Stimulated activated CD8-positive, alpha-beta memory T cell treated with anti-CD3 and anti-CD28 coated beads, Interleukin-4, amount 100 ng/mL, for 48 hours (primary cell): Measurements from ENCODE around the gene ADCY3.

Source experiments
- DNase-seq: peaks from one replicate; pipeline ENCODE4 v3.0.0-alpha.2; 2020

The ADCY3 gene

DNA sequence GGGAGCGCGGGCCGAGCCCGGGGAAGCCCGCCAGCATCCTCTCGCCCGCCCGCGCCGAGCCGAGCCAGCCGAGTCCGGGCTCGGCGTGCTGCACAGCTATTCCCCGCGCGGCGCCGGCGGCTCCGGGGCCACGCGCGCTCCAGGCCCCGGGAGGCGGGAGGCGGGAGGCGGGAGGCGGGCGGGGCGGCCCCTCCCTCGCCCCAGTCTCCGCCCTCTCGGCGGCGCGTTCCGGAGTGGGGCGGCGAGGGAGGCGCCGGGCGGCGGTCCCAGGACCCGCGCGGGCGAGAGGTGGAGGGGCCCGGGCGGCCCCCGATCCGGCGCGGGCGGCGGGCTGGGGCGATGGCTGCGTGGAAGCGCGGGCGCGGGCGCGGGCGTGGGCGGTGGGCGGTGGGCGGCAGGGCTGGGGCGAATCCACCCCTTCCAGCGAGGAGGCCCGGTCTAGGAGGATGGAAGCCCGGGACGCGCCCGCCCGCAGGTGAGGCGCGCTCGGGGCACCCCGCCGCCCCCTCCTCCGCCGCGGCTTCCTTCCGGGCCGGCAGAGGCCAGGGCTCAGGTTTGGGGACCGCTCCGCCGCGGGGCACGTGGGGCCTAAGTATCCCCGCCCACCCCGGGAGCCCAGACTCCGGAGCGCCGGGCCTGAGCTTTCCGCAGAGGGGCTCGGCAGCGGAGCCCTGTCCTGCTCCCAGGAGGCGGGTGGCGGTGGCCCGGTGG is at the start of gene ADCY3:
TSS of gene ADCY3 (minus strand) at position 140 of the 711 bp plus-strand sequence. CDS start 1,250 bp downstream, outside the sequence.
- DNase-seq, result peak; percentile 78

DNA sequence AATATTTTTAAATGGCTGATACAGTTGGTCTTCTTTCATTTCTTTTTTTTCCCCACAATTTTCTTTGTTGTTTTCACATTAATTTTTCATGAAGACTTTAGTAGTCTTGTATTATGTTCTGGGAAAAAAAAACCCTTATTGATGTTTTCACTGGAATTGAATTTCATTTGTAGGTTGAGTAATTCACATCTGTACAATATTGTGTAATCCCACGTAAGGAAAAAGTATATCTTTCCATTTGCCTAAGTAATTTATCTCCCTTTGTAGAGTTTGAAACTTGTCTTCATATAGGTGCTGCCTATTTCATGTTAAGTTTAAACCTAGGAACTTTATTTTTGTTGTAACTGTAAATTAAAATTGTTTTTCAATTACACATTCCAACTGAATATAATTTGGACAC is 49.7 kb upstream of the ADCY3 start:
- DNase-seq, result no peak

DNA sequence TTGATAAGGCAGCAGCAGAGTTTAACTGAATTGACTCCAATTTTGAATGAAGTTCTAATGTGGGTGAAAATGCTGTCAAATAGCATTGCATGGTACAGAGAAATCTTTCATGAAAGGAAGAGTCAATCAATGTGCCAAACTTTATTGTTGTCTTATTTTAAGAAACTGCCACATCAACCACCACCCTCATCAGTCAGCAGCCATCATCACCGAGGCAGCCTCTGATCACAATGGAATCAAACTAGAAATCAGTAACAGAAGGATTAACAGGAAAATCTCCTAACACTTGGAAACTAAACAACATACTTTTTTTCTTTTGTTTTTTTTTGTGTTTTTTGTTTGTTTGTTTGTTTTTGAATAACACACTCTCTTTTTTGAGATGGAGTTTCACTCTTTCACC is 41.9 kb upstream of the ADCY3 start:
- DNase-seq, result no peak

DNA sequence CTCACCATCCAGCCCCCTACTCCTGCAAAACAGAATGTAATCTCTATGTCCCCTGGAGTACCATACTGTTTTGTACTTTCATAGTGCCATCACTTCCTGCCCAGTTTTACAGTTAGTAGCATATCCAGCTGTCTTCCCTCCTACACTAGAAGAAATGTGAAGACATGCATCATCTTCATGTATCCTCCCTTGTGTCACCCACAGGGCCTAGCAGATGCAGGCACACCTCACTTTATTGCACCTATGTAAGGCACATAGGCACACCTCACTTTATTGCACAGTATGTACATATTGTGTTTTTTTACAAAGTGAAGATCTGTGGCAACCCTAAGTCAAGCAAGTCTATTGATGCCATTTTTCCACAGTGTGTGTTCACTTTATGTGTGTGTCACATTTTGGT is 39.7 kb upstream of the ADCY3 start:
- DNase-seq, result no peak

DNA sequence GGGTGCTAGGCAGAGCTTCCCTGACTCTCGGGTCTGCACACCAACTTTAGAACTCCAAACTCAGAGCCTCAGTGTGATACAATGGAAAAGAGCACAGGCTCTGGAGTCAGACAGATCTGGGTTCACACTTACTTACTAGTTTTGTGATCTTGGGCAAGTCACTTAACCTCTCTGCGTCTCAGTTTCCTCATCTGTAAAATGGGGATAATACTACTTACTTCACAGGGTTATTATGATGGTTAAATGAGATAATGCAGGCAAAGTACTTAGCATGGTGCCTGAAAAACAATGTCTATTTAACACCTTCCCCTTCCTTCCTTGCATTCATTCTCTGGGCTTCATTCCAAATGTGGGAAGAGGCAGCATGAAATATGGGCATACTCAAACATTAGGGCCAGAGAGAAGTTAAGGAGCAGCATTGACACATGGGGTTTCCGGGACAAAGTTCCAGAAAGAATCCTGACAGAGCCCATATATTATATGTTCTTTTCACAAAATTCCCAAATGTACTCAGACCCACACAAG is 38.4 kb upstream of the ADCY3 start:
- DNase-seq, result no peak

DNA sequence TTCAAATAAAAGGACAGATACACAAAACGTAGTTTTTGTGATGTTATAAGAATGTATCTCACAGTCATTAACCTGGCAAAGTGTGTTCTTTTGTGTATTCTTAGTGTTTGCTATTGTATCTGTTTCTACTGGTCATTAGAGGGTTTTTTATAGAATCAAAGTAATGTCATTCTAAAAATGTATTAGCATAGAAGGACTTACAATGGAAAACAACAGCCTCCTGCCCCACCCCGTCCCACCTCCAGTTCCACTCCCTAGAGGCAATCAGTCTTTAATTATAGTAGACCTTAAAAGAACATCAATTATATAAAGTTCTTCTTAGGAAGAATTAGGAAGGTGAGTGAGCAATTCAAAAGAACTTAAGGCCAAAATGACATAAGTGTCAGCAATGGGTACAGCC is 37.9 kb upstream of the ADCY3 start:
- DNase-seq, result no peak

DNA sequence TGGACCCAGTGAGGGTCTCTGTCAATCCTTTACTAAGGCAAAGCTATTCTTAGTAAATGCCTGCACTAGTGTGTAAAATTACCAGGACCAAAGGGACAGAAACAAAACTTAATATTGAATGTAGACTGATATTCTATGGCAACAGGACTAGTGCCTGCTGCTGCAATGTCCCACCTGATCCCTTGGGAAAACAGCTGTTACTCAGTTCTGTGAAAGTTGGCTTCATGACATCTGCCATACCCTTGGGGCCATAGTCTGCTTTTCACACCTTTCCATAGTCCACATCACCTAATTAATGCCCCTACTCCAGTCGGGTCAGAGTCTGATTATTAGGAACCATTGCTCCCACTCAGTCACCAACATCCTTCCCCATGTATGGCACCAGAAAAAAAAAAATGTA is 37.2 kb upstream of the ADCY3 start:
- no peak for DNase-seq

DNA sequence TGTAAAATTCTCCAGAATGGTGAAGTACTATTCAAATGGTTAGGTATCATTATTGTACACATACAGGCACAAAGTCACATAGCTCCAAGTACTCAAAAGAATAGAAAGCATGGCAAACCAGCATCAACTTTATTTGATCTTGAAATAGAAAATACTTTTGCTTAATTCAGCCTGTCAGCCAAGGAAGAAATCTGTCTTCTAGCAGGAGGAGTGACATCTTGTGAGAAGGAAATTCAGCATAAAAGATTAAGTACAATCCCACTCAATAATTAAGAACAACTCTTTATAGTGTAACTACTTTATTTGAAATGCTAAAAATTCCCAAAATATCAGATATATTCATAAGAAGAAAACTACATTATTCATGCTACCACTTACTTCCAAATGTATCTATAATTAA is 35.9 kb upstream of the ADCY3 start:
- no peak for DNase-seq

DNA sequence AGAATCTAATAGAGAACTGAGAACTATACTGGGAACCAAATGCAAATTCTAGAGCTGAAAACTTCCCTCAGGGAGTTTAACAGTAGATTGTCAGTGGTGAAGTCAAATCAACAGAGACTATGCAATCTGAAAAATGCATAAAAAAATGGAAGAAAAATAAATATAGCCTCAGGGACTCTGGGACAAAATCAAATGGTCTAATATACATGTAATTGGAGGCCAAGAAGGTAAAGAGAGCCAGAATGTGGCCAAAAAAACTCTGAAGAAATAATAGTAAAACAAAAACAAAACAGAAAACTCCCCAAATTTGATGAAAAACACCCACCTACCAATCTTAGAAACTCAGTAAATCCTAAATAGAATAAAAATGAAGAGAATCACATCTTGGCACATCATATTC is 35.2 kb upstream of the ADCY3 start:
- DNase-seq, result no peak

DNA sequence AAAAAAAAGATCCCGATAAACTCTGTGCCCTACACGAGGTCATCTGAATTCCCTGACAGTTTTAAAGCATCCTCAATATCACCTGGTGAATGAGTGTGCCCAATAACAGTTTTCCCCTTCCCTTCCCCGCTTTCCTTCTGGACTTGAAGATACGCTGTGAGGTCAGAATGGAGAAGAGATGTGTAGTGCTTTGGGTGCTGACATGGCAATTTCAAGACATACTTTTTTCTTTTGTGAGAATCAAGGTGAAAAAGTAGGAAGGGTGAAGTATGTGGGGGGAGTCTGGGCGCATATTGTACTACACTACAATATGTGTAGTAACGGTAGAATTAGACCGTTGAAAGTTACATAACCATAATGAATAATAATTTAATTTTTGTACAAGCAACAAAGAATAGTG is 30.1 kb upstream of the ADCY3 start:
- no peak for DNase-seq

DNA sequence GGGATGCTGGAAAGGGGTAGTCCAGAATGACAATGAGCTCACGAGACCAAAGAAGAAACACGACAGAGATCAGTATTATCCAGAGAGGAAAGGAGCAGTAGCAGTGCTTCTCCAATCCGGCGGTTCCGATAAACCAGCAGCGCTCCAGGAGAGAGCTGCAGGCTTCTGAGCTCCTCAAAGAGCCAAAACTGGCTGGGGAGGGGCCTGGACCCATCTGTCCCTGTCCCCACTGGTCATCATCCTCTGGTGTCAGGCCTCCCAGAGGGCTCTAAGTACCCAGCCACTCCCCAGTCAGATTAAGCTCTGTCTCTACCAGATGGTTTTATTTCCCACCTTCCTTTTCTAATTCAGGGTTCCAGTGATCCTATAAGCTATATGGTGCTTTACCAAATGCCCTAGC is 28.5 kb upstream of the ADCY3 start:
- no peak for DNase-seq

DNA sequence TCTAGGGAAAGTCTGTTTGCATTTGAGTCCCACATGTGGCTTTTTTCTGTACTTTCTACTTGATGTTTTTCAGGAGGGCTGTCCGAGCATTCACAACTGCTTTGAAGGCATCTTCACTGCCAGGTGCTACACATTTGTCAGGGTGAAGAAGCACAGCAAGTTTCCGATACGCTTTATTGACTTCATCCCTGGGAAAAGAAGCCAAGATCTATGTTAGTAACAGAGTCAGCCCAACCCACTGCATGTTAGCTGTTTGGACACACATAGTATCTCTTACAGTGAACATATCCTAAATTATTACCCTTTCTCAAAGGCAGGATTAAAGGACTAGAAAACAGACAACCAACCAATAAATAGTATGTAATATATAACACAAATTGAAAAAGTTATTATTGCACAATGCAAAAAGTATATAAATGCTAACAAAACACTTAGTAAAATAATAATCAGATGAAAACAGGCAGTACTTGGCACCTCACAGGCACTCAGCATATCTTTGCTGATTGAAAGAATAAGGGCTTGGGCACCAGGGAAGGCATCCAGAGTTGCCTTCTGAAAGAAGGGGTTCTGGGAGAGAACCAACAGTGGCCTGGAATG is 27.6 kb upstream of the ADCY3 start:
- no peak for DNase-seq

DNA sequence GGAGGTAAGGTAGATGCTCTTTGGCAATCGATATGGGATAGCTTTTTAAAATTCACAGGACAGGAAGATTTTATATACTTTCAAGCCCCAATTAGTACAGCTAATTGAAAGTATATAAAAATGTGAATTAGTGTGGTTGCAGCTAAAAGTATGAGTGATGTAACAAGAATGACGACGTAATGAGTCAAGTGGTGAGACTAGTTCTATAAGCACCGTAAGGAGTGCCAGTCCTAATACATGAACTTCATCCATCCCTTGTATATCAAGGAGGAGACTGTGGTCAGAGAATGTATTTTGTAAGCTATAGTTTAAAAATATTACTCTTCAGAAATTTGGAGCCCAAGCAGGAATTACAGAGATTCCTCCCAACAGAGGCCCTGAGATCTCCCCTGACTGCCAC is 25.9 kb upstream of the ADCY3 start:
- DNase-seq, result no peak

DNA sequence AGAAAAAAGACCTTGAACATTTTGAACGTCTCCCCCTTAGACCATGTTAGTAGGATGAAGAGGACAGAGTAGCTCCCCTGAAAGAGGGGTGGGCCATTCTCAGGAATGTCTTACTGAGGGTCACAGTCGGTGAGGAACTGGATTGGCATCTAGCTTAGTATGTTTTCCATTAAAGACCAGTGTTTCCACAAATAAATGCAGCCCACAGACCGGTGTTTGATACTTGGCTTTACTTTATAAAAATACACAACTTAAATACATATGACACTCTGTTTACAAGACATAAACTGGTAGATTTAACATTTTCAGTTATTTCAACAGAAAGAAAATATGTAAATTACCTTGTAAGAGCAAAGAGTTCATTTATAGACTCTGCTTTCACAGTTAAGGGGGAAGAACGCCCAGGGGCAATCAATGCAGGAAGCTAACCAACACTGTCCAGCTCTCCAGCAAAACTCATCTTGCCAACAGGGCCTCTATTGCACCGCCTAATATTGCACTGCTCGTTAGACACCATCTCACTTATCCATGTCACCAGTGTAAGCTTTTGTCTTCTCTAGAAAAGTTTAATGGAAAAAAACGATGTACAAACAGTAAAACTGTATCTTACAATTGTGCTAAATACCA is 23.5 kb upstream of the ADCY3 start:
- DNase-seq, result no peak

DNA sequence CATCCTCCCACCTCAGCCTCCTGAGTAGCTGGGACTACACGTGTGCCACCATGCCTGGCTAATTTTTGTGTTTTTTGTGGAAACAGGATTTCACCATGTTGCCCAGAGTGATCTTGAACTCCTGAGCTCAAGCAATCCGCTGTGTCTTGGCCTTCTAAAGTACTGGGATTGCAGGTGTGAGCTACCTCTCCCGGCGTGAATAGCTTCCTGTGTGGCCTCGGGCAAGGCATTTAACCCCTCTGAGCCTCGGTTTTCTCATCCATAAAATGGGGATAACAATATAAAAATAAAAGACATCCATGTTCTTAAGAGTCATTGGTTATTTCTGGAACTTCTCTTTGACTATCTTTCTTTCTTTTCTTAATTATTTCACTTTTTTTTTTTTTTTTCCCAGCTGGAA is 19.3 kb upstream of the ADCY3 start:
- DNase-seq, result no peak

DNA sequence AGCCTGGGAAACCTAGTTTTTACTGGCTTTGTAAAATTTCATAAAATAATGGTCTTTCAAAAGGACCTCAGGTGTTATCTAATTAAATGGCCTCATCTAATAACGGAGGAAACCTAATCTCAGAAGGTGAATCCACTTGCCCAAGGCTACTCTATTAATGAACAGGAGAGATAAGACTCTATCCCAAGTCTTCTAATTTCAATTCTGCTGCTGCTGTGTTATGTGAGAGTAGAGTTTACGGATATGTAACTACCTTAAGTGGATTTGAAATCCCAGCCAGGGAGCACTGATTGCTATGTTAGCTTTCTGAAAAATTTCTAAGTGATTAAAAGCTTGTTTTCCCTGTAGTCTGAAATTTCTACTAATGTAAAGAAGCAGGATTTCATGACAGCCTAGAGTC is 17.2 kb upstream of the ADCY3 start:
- DNase-seq, result no peak

DNA sequence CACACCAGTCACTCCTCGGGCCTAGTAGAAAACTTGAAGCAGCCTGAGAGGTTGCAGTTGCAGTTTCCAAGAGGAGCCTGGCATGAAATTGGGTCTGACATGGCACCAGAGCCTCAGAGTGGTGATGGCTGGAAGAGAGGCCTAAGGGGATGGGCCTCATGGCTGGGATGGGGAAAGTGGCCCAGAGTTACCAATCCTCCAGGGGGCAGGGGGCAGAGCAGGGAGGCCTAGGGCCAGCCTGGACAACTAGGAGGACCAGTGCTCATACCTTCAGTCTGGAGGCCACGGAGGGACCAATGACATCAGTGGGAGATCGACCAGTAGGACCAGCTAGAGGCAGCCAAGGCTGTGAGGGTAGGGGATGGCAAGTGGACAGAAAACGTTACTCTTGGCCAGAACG is 15.1 kb upstream of the ADCY3 start:
- no peak for DNase-seq

DNA sequence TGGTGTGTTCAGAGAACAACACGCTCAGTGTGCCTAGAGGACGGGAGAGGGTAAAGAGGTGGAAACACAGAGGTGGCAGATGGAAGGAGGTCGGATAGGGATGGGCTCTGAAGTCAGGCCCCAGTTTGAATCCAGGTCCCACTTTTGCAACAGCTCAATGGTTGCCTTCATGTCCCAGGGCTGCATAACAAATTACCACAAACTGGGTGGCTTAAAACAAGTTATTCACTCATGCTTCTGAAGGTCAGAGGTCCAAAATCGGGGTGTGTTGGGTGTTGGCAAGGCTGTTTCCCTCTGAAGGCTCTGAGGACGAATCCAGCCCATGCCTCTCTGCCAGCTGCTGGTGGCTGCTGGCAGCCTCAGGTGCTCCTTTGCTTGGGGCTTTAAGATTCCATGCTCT is 12.7 kb upstream of the ADCY3 start:
- DNase-seq, result no peak

DNA sequence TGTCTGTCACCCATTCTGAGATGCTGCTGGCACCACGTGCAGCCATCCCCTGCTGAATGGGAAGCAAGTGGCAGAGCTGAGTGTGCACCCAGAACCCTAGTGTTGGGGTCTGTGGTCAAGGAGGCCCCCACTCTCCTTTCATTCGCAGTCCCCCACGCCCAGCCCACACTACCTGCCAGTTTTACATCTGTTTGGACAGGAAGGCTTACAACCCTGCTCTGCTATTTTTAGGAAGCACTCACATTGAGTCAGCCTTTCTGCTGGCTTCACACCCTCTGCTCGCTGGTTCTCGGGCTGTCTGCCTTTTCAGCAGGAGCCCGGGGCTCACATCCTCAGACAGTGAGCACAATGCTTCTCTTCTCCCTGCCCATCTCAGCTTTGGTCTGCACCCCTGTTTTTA is 10.7 kb upstream of the ADCY3 start:
- peak; percentile 56 for DNase-seq

DNA sequence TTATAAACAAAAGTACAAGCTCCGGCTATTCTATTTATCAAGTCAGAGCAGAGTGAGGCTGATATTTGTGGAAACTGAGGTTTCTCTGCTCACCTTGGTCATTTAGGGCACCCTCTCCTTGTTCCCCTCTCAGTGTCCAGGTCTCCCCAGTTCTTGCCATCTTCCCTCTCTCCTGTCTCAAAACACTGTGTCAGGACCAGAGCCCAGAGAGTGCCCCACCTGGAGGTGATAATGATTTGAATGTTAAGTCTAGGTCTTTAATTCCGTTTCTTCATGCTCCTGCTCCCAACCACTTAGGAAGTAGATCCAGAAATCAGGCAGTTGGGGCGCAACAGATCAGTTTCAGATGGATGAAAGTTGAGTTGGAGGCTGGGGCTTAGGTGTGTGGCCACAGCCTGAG is 9.2 kb upstream of the ADCY3 start:
- DNase-seq, result no peak

DNA sequence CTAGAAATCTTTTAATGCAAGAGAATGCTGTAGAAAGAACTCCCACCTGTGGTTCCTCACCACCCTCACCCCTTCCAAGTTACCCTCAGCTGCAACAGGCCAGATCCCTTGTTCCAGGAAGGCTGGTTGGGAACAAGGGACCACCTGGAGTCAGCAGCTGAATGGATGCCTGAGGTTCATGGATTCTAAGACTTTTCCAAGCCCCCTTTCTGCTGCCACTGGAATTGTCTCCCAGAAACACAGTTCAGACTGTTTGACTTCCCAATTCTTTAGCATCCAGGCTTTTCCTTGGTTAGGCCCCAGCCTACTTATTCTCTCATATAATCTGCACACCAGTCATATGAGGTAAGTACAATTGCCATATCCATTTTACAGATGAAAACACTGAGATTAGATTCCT is 8.0 kb upstream of the ADCY3 start:
- no peak for DNase-seq

DNA sequence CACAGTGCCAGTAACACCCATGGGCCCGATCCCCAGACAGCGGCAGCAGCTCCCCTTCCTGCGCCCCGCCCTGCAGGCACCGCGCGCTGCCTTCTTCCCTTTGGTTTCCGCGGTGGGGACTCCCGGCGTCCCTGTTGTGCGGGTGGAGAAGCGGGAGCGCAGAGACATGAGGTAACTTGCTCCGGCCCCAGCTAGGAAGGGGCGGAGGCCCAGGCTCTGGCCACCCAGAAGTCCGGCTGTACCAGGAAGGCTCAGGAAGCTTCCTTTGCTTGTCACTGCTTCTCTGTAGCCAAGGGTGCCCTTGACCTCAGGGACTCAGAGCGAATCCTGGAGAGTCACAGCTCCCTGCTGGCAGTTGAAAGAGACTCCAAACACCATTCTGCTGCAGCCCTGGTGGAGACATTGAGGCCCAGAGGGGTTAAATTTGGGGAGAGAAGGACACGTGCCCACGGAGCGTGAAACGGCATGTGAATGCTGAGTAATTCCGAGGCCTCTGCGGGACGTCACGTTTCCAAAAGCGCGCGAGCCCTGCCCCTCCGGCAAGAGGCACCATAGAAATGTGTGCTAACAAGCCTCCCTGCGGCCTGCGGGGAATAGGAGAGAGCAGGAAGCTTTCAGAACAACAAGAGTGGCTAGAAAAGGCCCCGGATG is 6.7 kb upstream of the ADCY3 start:
- peak; percentile 62 for DNase-seq

DNA sequence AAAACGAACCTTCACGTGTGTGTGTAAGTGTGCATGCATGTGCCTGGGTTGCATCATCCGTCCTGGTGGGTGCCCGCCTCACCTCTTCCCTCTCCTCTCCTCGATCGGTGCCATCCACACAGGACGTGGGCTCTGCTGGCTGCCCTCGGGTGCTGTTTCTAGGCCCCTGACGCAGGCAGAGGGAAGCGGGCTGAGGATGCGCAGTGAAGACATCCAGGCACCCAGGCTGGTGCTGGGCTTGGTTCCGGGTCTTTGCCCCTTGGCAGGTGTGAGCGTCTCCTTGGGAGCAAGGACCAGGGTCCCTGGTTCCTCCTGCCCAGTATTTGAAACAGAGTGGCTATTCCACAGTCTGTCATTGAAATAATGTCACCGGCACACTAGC is 6.2 kb upstream of the ADCY3 start:
- DNase-seq, result no peak

DNA sequence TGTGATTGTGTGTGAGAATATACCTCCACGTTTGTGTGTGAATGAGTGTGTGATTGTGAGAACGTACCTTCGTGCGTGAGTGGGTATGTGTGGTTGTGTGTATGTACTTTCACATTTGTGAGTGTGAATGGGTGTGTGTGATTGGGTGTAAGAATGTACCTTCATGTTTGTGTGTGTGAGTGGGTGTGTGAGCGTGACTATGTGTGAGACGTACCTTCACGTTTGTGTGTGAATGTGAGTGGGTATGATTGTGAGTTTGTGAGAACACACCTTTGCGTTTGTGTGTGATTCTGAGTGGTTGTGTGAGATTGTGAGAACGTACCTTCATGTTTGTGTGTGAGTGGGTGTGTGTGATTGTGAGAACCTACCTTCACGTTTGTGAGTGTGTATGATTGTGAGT is 5.8 kb upstream of the ADCY3 start:
- no peak for DNase-seq
